HCT116 (cell line): ENCODE measurements around the gene MED12.

Experiments used
- CBX3 ChIP-seq: IDR thresholded peaks from 2 replicates; pipeline ENCODE4 v1.6.1; 2012; ENCODE audit warnings: low read depth
- EZH2 ChIP-seq: fragments of 200-600 bp; sonication (generic); IDR thresholded peaks from 2 replicates; pipeline ENCODE4 v1.6.1; 2017; ENCODE audit warnings: antibody characterized with exemption, mixed run types
- ZFX ChIP-seq: fragments of 450-650 bp; IDR thresholded peaks from 2 replicates; pipeline ENCODE4 v1.6.1; 2017
- TF ChIP-seq, protein P1 (sequence below), 3 experiments: fragments of 200-600 bp in 1 of 3; sonication (generic) in 1 of 3; IDR thresholded peaks in 2 of 3; conservative IDR thresholded peaks in 1 of 3; 2 replicates each; pipeline ENCODE4 v1.5.1; 2012 to 2017; ENCODE audit warnings: low read depth in 2 of 3, low read length in 2 of 3, antibody characterized with exemption in 1 of 3, borderline replicate concordance in 1 of 3, control low read depth in 1 of 3, mild to moderate bottlenecking in 1 of 3, mixed read lengths in 1 of 3, mixed run types in 1 of 3, moderate library complexity in 1 of 3; ENCODE audit not compliant: insufficient read depth in 1 of 3

DNA sequence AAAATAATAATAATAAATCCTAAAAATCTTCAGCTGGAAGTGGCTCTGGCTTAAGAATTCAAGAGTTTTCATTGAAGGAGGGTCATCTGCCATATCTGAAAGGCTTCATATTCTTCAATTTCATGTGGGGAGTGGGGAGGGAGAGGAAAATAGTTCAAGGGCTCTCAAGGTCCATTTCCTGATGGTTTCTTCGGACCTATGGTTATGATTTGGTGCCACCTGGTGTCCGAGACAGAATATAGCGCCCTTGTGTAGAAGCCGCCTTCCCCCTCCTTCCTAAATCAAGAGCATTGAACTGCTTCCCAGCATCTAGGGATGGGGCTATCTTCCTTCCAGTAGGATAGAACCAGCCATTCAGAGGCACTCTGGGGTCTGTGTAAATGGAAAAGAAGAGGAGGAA lies 60.5 kb downstream of the MED12 start:
- TF ChIP-seq EZH2 = no peak
- TF ChIP-seq, protein P1, sequence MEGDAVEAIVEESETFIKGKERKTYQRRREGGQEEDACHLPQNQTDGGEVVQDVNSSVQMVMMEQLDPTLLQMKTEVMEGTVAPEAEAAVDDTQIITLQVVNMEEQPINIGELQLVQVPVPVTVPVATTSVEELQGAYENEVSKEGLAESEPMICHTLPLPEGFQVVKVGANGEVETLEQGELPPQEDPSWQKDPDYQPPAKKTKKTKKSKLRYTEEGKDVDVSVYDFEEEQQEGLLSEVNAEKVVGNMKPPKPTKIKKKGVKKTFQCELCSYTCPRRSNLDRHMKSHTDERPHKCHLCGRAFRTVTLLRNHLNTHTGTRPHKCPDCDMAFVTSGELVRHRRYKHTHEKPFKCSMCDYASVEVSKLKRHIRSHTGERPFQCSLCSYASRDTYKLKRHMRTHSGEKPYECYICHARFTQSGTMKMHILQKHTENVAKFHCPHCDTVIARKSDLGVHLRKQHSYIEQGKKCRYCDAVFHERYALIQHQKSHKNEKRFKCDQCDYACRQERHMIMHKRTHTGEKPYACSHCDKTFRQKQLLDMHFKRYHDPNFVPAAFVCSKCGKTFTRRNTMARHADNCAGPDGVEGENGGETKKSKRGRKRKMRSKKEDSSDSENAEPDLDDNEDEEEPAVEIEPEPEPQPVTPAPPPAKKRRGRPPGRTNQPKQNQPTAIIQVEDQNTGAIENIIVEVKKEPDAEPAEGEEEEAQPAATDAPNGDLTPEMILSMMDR (IDR thresholded peaks at IDR 0.05 in 2 of 3, conservative IDR thresholded peaks at IDR 0.05 in 1 of 3; ENCODE audit: borderline replicate concordance in 1 of 3, insufficient read depth in 1 of 3, low read depth in 2 of 3, low read length in 2 of 3) = peak; percentile 54 to 64 (median 60); a peak in 5 of 6 replicates
- no peak for TF ChIP-seq ZFX
- no peak for TF ChIP-seq CBX3
